Gastroesophageal sphincter (tissue), 4 donors: ENCODE measurements around the gene CCDC7. TPM values are rescaled to one million over a fixed set of nuclear protein-coding genes. Genes with fewer than 3 reads are reported as not detected.

ENCODE experiments used
- ATAC-seq: fragments of 150-250 bp; one replicate; pipeline ENCODE4 v1.9.1; 2016; ENCODE audit warnings: mild to moderate bottlenecking, moderate library complexity
- H3K27ac ChIP-seq, 4 donors: fragments of 200-600 bp; sonication (generic) in 3 of 4; 1 replicate in 3 of 4; 2 replicates in 1 of 4; pipeline ENCODE4 v1.5.1; 2016 to 2019
- H3K27me3 ChIP-seq: fragments of 200-600 bp; sonication (generic); one replicate; pipeline ENCODE4 v1.5.1; 2019
- H3K36me3 ChIP-seq, 2 donors: fragments of 200-600 bp; sonication (generic); one replicate each; pipeline ENCODE4 v1.5.1; 2019; ENCODE audit warnings: control low read depth in 1 of 2
- H3K4me1 ChIP-seq, 3 donors: fragments of 200-600 bp; sonication (generic); 1 replicate in 2 of 3; 2 replicates in 1 of 3; pipeline ENCODE4 v1.5.1; 2016 to 2019; ENCODE audit warnings: control low read depth in 2 of 3
- H3K4me3 ChIP-seq, 2 donors: fragments of 200-600 bp; sonication (generic); one replicate each; pipeline ENCODE4 v1.5.1; 2019; ENCODE audit warnings: mild to moderate bottlenecking in 1 of 2, moderate library complexity in 1 of 2
- H3K9me3 ChIP-seq, 3 donors: fragments of 200-600 bp; sonication (generic); one replicate each; pipeline ENCODE4 v1.5.1; 2017 to 2019; ENCODE audit warnings: control low read depth in 2 of 3
- CTCF ChIP-seq, 4 experiments: fragments of 200-600 bp in 2 of 4; fragments of 450-650 bp in 2 of 4; sonication (generic) in 1 of 4; IDR thresholded peaks; one replicate each; pipeline ENCODE4 v1.5.1; 2017 to 2019; ENCODE audit warnings: antibody characterized with exemption in 4 of 4, mild to moderate bottlenecking in 2 of 4, moderate library complexity in 2 of 4
- EP300 ChIP-seq: sonication (generic); formaldehyde crosslinking; IDR thresholded peaks from one replicate; pipeline ENCODE4 v1.6.1; 2017; ENCODE audit warnings: antibody characterized with exemption, mild to moderate bottlenecking
- POLR2A ChIP-seq, 2 donors: fragments of 450-650 bp; IDR thresholded peaks; one replicate each; pipeline ENCODE4 v1.6.1; 2017; ENCODE audit warnings: antibody characterized with exemption in 2 of 2, mild to moderate bottlenecking in 2 of 2, moderate library complexity in 1 of 2
- POLR2AphosphoS5 ChIP-seq: sonication (generic); formaldehyde crosslinking; IDR thresholded peaks from one replicate; pipeline ENCODE4 v1.6.1; 2017; ENCODE audit warnings: antibody characterized with exemption
- WGBS, 2 donors: methylation state at CpG; one replicate each; pipeline ENCODE4 v1.1.5; 2018; ENCODE audit warnings: low coverage in 1 of 2; 5-methylcytosine and 5-hydroxymethylcytosine counted together
- total RNA-seq, 4 donors: library from RNA; depleted of rRNA; stranded (reverse); fragments of >200 nt; gene quantifications; one replicate each; pipeline ENCODE4 v1.1.0, GENCODE V29; 2016

Gene CCDC7
- total RNA-seq, 4 donors from 2014 or later, result 20.8 to 67.3 (median 36.0) TPM

- Histone ChIP-seq H3K36me3 (peaks cover 0 to 13% of the 10 kb centered on the region in 2 donors), H3K27me3 (no peaks in the 10 kb centered on the region), H3K4me1 (no peaks in the 10 kb centered on the region), H3K4me3 (no peak overlapping the region), H3K9me3 (no peaks in the 10 kb centered on the region), H3K27ac (no peak overlapping the region)
- WGBS, 2 donors, result 75 to 100% methylated on average over 2 of the region's 2 CpGs
- ATAC-seq, result no peak
- TF ChIP-seq POLR2AphosphoS5, result no peak
- no peak for TF ChIP-seq POLR2A (IDR thresholded peaks at IDR 0.05)
- no peak for TF ChIP-seq EP300
- TF ChIP-seq CTCF (IDR thresholded peaks at IDR 0.05), result no peak
These were observed 408.5 kb downstream of the CCDC7 start for GRCh38 chr10:32854435-32854834.

- Histone ChIP-seq H3K27me3 (no peaks in the 10 kb centered on the region), H3K27ac (no peak overlapping the region), H3K9me3 (no peaks in the 10 kb centered on the region), H3K36me3 (no peaks in the 10 kb centered on the region), H3K4me1 (no peaks in the 10 kb centered on the region), H3K4me3 (no peak overlapping the region)
- WGBS, 2 donors, result 46 to 83% methylated on average over 1 of the region's 1 CpG
- ATAC-seq, result no peak
- no peak for TF ChIP-seq POLR2AphosphoS5
- no peak for TF ChIP-seq POLR2A (IDR thresholded peaks at IDR 0.05)
- TF ChIP-seq EP300, result no peak
- TF ChIP-seq CTCF (IDR thresholded peaks at IDR 0.05), result no peak
These were observed 419.2 kb downstream of the CCDC7 start for GRCh38 chr10:32865170-32865569.

GRCh38 chr10:32877915-32878314 is 432.0 kb downstream of the CCDC7 start:
- ATAC-seq, result no peak
- Histone ChIP-seq H3K27ac (no peak overlapping the region), H3K36me3 (no peaks in the 10 kb centered on the region), H3K4me3 (no peak overlapping the region), H3K9me3 (no peaks in the 10 kb centered on the region), H3K4me1 (no peaks in the 10 kb centered on the region), H3K27me3 (no peaks in the 10 kb centered on the region)
- TF ChIP-seq POLR2AphosphoS5 (no peak), EP300 (no peak), POLR2A (IDR thresholded peaks at IDR 0.05) (no peak), CTCF (IDR thresholded peaks at IDR 0.05) (no peak)

GRCh38 chr10:32878646-32879045 is 432.7 kb downstream of the CCDC7 start:
- ATAC-seq, result no peak
- no peak overlapping the region for H3K4me3 ChIP-seq
- no peaks in the 10 kb centered on the region for H3K9me3 ChIP-seq
- H3K36me3 ChIP-seq, result no peaks in the 10 kb centered on the region
- H3K4me1 ChIP-seq, result no peaks in the 10 kb centered on the region
- TF ChIP-seq POLR2AphosphoS5, result no peak
- no peak for TF ChIP-seq POLR2A (IDR thresholded peaks at IDR 0.05)
- TF ChIP-seq CTCF (IDR thresholded peaks at IDR 0.05), result no peak
- TF ChIP-seq EP300, result no peak
- H3K27me3 ChIP-seq, result no peaks in the 10 kb centered on the region
- H3K27ac ChIP-seq, result no peak overlapping the region

GRCh38 chr10:32882076-32882475 is 436.1 kb downstream of the CCDC7 start:
- WGBS, 2 donors, result 93 to 96% methylated on average over 6 of the region's 6 CpGs
- no peaks in the 10 kb centered on the region for H3K36me3 ChIP-seq
- no peak for ATAC-seq
- H3K4me1 ChIP-seq, result no peaks in the 10 kb centered on the region
- H3K9me3 ChIP-seq, result no peaks in the 10 kb centered on the region
- TF ChIP-seq EP300 (no peak), CTCF (IDR thresholded peaks at IDR 0.05) (no peak), POLR2AphosphoS5 (no peak), POLR2A (IDR thresholded peaks at IDR 0.05) (no peak)
- no peaks in the 10 kb centered on the region for H3K27me3 ChIP-seq
- H3K4me3 ChIP-seq, result no peak overlapping the region
- no peak overlapping the region for H3K27ac ChIP-seq
